Right renal cortex interstitium (tissue), 3 donors: ENCODE results near the gene ZBTB24. TPM values are rescaled to one million over a fixed set of nuclear protein-coding genes. Genes with fewer than 3 reads are reported as not detected.

ENCODE experiments used
- DNase-seq, 3 donors: peaks; one replicate each; pipeline ENCODE4 v3.0.0-alpha.2; 2013; ENCODE audit warnings: low read depth in 3 of 3, low spot score in 2 of 3
- polyA plus RNA-seq, 3 donors: library from polyadenylated mRNA; unstranded; fragments of 120-200 nt; gene quantifications; one replicate each; pipeline ENCODE4 v1.2.1, GENCODE V29; 2013; ENCODE audit not compliant: insufficient read length in 3 of 3

Gene ZBTB24
- polyA plus RNA-seq, 3 donors: 14.7 to 15.3 (median 15.2) TPM

DNA sequence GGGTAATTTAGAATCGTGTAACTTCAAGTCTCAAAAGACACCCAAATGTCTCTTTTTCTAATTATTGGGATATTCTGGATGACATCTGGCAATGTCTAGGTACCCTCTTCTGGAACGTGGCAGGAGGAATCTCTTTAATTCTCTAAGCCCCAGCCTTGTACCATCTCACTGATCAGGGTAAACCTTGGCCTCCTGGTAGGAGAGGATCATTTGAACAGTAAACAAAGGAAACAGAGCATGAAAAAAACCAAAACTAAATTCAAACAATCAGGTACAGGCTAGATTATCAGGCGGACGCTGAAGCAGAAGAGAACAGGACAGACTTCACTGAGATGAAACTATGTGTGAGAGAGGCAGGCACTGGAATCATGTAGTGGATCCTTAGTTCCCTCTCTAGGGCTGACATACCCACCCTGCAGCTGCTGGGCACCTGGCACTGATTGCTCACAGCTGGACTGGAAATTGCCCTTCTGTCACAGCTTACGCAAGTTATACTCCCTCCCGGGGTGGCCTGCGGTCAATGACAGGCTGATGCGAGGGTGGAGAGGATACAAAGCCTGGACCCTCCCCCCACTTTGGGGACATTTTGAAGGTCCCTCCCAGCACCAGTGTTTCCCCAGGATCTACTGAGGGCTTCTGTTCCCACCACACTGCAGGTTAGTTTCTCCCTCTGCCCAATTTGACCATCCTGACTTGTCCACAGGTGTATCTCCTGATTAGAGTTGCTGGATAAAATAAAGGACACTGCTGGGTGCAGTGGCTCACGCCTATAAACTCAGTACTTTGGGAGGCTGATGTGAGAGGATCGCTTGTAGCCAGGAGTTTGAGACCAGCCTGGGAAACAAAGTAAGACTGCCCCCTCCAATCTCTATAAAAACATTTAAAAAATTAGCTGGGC lies 20.6 kb upstream of the ZBTB24 start:
- DNase-seq: no peak

DNA sequence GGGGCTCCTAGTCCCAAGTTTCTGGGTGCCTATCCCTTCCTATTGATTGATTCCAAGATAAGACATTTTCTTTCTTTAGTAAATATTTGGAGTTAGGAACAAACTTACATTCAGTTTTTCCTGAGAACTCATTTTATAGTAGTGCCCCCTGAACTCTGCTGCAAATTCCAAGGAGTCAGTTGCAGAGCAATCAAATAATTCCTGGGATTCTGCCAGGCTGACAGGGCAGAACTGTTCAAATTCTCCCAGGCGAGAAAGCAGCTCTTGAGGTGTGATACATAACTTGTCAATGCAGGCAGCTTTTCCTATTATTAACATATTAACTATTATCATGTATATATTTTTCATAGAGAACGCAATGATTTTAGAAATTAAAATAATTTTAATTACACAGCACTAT lies 15.9 kb upstream of the ZBTB24 start:
- no peak for DNase-seq

DNA sequence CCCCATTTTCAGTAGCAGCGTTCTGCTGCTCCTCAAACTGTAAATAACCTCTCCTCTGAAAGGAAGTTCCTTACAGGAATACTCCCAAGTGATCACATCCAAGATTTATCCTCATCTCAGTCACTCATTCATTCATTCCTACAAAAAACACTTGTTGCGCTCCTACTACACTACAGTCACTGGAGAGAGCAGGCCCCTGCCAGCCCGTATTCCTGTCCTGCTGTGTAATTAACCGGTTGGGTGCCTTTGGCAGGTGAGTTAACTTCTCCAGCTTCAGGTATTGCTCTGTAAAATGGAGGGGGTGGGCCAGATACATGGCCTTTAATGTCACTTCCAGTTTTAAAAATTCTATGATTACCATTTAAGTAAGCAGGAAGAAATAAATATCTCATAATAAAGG lies 15.0 kb upstream of the ZBTB24 start:
- no peak for DNase-seq

DNA sequence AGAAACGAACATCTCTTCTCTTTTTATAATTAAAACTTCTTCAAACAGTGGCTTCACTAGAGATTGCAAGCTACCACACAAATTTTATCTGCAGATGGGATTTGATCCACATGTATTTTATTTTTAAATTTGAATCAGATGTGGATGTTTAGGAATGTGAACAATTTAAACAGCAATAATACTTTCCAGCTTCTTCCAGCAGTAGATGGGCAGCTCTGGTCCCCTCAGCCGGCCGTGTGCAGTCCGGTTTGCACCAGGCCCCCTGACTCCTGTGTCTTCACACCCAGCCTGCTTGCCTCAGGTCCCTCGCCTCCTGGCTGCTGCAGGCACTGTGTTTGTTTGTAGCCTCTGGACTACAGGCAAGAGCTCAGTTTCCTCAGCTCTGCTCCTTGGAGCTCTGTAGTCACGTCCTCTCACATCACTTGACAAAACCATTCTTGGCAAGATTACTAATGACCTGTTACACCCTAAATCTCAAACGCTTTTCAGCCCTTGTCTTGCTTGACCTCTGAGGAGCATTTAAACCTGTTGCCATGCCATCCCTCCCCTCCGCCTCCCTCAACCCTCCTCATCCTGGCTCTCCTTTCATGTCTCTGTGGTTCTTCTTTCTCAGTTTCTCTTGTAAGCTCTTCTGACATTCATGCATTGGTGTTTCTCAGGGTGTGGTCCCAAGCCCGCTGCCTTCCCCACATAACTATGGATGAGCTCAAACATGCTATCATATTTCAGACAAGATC lies 13.2 kb upstream of the ZBTB24 start:
- DNase-seq: no peak

DNA sequence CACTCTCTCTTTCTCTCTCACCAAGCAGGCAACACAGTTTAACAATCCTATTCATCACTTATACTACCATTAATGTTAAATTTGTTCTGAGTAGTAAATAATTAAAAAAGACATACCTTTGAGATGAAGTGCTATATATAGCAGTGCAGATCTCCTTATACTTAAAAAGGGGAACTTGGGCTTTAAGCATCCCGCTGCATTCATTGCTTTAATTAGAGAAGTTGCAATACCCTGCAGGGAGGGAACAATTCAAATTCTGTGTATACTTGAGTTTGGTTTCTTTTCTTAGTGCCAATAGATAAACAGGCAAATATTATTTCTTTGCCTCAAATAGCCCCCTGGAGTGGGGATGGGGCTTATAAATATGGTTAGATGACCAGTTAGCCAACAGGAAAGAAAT lies 10.8 kb upstream of the ZBTB24 start:
- DNase-seq: no peak

DNA sequence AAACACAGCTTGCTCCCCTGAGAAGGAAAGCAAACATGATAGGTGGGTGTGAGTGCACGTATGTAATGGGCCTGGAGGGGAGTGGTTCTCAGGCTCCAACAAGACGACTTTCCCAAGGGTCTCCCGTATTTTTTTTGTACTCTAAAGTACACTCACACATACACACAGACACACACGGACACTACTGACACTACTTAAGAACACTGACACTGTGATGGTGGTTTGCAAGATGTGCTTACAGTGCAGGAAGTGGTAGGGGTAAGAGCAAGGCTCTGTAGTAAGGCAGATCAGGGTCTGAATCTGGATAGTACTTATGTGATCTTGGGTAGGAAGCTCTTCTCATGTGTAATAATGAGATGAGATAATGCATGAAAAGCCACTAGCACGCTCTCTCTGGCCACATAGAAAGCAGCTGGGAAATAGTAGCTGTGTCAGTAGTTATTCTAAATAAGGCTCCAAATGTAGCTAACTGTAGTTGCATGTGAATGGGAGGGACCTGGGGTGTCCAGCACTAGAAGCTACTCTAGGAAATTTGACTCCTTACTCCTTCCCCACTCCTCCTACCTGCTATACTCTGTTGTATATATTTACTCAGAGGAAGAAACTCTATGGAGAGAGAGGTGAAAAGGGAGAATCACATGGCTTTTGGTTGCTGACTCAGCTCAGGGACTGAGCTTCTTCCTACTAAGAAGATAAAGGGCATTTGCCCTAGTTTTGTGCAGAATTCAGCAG lies 8.4 kb upstream of the ZBTB24 start:
- DNase-seq: no peak

DNA sequence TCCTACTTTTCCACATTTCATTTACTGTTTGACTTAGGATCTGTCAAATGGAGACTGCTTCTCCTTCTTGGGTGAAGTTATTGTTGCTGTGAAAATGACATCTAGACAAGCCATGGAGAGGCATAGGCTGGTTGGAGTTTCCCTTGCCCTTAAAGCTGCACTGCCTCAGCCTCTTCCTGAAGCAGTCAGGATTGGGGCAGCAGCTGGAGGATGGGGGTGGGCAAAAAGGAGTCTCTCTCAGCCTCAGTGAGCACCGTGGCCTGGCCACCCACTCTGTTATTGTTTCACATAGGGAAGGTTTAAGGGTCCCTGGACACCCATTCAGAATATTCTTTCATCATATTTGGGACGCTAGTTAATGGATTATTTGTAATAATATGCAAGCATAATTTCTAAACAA lies 7.7 kb upstream of the ZBTB24 start:
- no peak for DNase-seq

DNA sequence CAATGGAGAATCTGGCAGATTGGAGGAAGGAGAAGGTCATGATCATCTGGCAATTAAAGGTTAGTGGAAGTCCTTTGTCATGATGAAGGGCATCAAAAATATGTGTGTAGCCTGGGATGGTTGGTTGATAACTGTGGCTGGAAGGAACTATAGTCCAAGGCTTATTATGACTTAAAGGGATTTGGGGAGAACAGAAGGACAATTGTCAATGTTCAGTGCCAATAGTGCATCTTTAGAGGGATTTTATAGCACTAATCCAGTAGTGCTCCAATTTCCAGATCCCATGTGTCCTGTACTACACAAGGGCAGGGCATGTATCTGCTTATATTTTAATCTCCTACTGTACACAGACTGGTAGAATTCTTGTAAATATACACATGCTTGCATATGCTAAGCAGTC lies 5.0 kb upstream of the ZBTB24 start:
- DNase-seq: no peak

DNA sequence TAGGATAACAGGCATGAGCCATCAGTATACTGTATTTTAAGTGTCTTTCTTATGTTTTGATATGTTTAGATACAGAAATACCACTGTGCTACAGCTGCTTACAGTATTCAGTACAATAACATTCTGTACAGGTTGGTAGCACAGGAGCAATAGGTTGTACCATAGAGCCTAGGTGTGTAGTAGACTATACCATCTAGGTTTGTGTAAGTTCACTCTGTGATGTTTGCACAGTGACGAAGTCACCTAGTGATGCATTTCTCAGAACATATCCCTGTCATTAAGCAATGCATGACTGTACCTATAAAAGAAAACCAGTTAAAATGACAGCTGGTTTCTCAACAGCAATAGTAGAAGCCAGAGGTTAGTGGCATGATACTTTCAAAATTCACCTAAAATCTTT lies 3.0 kb upstream of the ZBTB24 start:
- DNase-seq: no peak

DNA sequence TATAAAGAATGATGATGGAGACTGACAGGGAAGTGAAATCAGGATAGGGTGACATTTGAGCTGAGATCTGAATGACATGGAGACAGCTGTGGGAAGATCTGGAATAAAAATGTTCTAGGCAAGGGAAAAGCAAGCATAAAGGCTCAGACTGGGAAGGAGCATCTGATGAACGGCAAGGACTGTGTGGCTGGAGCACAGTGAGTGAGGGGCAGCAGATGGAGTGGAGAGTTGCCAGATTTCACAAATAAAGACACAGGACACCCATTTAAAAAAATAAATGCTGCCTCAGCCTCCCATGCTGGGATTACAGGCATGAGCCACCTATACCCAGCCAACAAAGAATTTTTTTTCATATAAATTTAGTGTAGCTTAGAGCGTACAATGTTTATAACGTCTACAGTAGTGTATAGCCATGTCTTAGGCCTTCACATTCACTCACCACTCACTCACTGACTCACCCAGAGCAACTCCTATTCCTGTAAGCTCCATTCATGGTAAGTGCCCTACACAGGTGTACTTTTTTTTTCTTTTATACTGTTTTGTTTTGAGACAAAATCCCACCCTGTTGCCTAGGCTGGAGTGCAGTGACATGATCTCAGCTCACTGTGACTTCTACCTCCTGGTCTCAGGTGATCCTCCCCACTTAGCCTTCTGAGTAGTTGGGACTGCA lies 2.4 kb upstream of the ZBTB24 start:
- DNase-seq: no peak

DNA sequence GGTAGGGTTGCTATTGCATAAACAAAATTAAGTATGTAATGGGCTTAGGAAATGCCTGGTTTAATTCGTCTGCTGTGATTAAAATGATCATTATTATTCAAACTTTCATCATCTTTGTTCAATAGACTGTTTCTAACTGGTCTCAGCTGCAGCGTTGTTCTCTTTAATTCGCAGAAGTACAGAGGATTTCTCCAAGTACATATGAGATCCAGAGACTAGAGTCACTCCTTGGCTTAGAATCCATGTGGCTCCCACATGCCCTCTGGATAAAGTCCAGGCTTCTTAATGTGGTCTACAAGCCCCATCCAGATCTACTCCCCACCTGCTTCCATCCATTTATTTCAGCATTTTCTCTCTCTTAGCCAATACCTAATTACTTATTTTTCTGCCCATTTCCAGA lies 1.1 kb upstream of the ZBTB24 start:
- DNase-seq: no peak

DNA sequence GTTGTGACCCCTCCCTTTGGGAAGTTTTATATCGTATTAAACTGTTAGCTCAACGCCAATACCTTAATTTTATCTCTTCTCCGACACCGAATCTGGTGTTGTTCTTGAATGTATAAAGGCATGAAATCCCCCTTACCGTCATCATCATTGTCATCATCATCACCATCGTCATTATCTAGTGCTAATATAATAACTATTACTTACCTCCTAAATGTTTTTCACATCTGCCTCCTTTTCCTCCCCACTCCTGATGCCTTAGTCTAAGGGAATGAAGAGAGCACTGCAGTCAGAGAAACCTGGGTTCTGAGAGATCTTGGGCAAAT lies 677 bp upstream of the ZBTB24 start:
- no peak for DNase-seq

DNA sequence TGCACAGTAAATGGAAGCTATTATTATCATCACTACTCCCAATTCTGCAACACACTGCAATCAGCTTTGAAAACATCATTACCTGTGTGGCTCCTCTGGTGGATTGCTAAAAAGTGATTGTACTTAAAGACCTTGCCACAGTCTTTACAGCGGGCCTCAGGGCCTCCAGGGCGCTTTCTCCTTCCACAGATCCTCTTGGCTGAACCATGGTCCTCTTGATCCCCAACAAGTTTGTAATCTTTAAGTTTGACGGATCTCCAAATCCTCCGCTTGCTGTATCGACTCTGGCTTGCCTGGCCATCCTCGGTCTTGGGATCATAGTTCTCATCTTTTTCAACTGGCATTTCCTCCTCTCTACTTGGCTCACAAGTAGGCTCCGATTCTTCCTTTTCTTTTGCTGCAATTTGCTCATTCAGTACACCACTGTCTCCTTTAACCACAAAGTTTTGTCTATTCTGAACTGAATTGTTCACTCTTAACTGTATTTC lies 2.0 kb downstream of the ZBTB24 start:
- DNase-seq: no peak

DNA sequence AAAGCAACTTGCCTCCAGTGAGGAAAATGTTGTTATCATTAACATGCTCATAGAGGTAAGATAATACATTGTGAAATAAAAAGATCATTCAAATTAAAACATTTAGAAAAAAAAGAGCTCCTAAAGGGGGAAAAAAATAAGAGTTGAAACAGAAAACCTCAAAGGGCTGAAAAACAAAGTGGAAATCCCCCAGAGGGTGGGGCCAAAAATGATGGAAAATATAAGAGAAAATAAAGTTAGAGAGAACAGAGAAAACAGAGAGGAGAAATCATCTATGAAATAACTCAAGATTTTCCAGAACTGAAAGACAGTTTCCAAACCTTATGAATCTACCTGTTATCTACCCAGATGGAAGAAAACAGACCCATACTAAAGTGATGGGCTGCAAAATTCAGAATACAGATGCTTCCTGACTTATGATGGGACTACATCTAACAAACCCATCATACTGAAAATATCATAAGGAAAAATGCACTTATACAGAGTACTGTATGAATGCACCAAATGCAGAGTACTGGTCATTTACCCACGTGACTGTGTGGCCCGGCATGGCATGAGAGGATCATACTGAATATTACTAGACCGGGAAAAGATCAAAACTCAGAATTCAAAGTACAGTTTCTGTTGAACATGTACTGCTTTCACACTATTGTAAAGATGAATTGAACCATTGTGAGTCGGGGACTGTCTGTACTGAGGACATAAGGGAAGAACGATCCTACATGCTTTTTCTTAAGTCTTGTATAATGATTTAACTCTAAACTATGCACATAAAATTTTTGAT lies 4.0 kb downstream of the ZBTB24 start:
- DNase-seq: no peak

DNA sequence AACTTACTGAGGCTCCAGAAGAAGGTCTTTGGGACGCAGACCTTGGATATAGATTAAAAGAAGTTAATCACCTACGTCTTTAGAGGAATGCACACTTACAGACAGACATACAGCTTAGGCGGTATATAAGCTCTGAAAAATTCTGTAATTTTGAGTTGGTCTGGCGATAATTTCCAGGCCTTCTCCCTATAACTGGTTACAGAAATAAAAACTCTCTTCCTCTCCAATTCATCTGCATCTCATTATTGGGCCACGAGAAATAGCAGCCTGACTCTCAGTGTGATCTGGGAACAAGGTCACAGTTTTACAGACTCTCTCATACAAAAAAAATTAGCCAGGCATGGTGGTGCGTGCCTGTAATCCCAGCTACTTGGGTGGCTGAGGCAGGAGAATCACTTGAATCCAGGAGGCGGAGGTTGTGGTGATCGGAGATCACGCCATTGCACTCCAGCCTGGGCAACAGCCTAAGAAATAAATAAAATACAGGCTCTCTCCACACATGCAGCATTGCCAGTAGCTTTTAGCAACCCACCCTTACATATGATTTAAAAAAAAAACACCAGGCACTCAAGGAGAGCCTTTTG lies 4.7 kb downstream of the ZBTB24 start:
- no peak for DNase-seq

DNA sequence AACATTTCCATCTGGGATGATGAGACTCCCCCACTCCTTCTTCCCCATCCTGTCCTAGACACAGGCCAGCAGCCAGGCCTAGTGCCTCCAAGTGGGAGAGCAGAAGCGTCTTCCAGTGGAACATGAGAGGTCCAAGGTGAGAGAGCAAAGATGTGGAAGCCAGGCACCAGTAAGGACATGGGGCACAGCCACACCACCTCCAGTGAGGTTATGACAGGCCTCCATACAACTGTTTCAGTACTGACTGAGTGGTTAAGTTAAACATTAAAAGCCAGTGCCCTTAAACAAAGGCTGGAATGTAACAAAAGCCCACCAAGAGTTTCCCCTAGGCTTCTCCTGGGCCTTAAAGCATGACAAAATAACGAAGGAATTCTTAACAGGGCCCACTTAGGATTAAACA lies 5.3 kb downstream of the ZBTB24 start:
- DNase-seq: no peak

DNA sequence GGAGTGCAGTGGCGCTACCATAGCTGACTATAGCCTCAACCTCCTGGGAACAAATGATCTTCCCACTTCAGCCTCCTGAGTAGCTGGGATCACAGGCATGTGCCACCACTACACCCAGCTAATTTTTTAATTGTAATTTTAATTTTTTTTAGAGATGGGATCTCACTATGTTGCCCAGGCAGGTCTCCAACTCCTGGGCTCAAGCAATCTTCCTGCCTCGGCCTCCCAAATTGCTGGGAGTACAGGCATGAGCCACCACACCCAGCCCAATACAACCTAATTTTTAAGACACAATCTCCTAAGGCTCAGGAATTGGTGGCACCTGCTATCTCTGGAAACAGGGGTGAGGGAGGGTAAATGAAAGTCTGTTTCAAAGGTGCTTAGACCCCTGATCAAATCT lies 5.8 kb downstream of the ZBTB24 start:
- no peak for DNase-seq

DNA sequence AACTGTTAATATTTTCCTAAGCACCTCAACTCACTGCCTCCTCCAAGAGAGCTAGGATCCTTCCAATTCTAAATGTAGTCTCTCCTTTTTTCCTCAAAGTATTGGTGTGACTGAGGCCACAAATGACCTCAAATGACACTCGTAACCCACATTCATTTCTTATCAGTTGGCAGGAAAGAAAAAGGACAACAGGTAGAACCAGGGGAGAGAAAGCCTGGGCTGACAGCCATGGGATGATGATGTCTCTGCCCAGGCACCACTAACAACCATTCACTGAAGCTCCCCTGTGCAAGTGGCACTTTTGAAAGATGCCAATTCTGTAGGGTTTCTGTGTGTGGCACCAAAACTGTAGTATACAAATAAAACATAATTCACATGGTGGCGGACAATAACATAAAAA lies 7.4 kb downstream of the ZBTB24 start:
- DNase-seq: no peak

DNA sequence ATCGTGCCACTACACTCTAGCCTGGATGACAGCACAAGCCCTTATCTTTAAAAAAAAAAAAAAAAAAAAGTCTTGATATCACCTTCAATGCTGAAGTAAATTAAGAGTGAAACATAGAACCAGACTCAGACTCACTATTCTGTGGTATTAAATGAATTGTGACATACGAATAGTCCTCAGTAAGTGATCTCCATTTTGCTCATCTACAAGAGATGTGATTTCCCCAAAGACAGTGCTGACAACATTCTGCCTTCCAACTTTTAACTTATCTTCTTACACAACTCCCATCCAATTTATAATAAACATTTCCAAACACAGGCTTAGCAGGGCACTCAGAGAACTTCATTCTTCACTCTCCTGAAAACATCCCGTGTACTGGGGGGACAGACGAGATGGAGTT lies 8.0 kb downstream of the ZBTB24 start:
- no peak for DNase-seq

DNA sequence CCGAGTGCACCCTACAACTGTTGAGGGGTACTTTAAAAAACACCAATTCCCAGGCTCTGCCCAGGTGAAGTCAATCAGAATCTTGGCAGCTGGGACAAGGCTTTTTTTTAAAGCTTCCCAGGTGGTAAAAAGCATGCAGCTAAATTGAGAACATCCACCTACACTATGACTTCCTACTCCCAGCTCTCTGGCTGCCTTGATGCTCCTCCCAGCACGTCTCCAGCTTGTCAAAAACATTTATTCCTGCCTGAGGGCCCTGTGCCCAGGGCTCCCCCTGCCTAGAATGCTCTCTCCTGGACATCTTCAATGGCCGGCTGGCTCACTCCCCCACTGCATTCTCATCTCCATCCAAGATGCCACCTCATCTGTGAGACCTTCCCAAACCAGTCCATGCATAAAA lies 9.9 kb downstream of the ZBTB24 start:
- no peak for DNase-seq
